Measurements from ENCODE around the gene SWAP70.

- TF ChIP-seq CTCF (IDR thresholded peaks at IDR 0.05 in 8 of 11, conservative IDR thresholded peaks at IDR 0.05 in 3 of 11), result peak in 1 of 11 experiments; percentile 9
- no peak for TF ChIP-seq POLR2A (IDR thresholded peaks at IDR 0.05)
- TF ChIP-seq POLR2AphosphoS5 (IDR thresholded peaks at IDR 0.05), result no peak
Observed at GRCh38 chr11:9747828-9748227, 84.0 kb downstream of the SWAP70 start.

All from spleen (tissue), 7 donors.